Tongue (tissue), 3 donors: Measurements from ENCODE around the gene FIS1. TPM values are rescaled to one million over a fixed set of nuclear protein-coding genes. Genes with fewer than 3 reads are reported as not detected.
"Not testable (repeated sequence)": the region's sequence is repeated elsewhere in the genome, so short reads cannot be mapped to it uniquely, and the experiment has no call there.

Experiments used
- DNase-seq: peaks from one replicate; pipeline ENCODE4 v3.0.0-alpha.2; 2015
- small RNA-seq: library from RNA; depleted of rRNA; stranded (forward); fragments of <200 nt; gene quantifications from one replicate; pipeline ENCODE3, GENCODE V24; 2014; ENCODE audit warnings: low replicate concordance
- total RNA-seq: library from RNA; depleted of rRNA; stranded (reverse); fragments of >200 nt; gene quantifications from one replicate; pipeline ENCODE4 v1.2.3, GENCODE V29; 2014

FIS1 gene
- total RNA-seq, 1 donor from 2014 or later, result 180 TPM

DNA sequence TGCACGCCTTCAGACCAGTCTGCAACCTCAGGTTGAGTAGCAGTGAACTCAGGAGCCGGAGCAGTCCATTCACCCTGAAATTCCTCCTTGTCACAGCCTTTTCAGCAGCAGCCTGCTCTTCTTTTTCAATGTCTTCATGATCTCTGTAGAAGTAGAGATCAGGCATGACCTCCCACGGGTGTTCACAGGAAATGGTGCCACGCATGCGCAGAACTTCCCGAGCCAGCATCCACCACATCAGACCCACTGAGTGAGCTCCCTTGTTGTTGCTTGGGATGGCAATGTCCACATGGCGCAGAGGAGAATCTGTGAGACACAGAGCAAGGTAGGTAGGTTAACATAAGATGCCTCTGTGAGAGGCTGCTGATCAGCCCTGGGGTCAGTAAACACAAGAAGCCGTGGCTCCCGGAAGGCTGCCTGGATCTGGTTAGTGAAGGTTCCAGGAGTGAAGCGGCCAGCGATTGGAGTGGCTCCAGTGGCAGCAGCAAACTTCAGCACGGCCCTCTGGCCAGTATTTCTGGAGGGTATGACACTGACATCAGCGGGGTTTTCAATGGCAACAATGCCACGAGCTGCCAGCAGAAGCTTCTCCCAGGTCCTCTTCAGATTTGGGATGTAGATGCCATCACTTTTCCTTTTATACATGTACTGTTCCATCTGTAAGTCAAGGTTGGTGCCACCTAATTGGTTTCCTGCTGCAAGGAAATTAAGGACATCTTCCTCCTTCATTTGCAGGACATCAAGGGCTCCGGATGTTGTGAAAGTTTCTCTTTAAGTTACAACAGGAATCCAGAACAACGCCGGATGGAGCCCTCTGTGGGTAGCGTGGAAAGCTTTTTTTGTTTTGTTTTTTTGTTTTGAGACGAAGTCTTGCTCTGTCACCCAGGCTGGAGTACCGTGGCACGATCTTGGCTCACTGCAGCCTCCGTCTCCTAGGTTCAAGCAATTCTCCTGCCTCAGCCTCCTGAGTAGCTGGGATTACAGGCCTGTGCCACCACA lies 40.8 kb downstream of the FIS1 start:
- not testable (repeated sequence) for DNase-seq

DNA sequence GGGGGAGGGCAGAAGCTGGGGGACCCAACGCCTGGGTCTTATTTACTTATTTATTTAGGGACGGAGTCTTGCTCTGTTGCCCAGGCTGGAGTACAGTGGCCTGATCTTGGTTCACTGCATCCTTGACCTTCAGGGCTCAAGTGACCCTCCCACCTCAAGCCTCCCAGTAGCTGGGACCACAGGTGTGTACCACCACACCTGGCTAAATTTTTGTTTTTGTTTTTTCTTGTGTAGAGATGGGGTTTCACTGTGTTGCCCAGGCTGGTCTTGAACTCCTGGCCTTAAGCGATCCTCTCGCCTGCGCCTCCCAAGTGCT lies 42.3 kb downstream of the FIS1 start:
- DNase-seq, result no peak

DNA sequence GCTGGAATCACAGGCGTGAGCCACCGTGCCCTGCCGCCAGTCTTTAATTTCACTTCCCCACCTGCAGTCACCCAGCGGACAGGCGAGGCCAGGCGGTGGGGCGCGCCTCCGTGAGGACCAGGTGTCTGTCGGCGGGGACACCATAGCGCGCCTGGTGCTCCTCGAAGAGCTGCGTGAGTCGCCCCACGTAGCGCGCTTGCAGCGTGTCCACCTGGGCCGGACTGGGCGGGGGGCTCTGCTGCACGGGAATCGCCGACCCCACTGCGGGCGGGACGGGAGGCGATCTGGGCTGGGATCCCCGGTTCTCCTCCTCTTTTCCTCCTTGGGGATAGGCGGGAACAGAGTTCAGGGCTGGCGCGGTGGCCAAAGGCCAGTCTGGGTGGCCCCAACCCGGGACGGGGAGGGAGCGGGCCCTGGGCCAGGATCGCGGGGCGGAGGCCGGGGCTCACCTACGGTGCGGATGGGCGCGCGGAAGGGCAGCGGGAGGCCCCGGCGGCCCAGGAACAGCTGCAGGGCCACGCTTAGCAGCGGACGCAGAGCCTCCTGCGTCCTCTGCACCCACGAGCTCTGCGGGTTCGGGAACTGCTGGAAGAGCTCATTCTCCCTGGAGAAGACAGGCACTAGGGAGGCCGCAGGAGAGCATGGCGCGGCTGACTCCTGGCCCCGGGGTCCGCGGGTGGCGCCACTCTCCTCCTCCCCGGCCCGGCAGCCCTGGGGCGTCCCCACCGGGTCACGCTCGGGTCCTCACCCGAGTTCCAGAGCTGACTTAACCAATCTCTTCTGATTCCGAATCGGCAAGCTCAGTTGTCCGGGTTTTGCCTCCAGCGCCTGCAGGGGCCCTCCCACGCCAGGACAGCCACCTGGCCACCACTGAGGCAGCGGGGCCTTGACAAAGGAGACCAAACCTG lies 42.9 kb downstream of the FIS1 start:
- no peak for DNase-seq

DNA sequence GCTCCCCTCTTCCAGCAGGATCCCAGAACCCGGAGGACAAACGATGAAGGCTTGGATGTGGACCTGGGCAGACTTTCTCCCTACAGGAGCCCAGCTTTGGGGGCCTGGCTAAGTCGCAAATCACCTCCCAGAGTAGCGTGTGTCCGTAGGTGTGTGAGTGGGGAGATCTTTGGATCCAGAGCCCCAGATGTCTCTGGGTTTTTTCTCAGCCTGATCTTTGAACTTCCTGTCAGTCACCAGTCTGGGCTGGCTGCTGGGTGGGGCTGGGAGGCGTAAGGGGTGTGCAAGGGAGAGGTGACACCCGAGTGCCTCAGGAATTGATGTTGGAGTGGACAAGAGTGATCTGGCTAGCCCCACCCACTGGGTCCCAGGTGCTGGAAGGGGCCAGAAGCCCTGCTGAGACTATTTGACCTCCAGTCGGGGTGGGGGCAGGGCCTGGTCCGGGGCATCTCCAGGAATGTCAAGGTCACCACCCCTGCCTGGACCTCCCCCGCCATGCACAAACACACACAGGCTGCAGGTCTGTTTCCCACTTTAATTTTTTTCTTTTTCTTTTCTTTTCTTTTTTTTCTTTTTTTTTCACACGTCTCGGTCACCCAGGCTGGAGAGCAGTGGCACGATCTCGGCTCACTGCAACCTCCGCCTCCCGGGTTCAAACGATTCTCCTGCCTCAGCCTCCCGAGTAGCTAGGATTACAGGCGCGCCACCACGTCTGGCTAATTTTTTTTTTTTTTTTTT lies 43.9 kb downstream of the FIS1 start, which contains the start of gene MOGAT3:
Gene MOGAT3, minus strand, starts transcription at position 175 of the 738 bp plus-strand sequence. CDS start 182 bp downstream, outside the sequence.
- DNase-seq, result no peak

DNA sequence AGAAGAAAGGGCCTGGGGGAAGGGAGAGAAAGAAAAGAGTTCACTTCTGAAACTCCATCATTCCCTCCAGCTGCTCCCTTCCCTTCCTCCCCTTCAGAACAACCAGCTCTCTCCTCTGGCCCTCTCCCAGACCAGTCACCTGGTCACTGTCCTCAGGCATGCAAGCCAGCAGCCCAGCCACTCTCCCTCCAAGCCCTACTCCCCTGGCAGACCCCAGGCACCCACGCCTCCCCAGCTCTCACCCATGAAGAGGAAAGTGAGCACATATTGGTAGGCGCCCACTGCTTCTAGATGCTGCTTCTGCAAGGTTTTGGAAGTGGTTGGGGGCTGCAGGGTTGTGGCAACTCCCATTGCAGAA lies 44.4 kb downstream of the FIS1 start:
- DNase-seq, result no peak

DNA sequence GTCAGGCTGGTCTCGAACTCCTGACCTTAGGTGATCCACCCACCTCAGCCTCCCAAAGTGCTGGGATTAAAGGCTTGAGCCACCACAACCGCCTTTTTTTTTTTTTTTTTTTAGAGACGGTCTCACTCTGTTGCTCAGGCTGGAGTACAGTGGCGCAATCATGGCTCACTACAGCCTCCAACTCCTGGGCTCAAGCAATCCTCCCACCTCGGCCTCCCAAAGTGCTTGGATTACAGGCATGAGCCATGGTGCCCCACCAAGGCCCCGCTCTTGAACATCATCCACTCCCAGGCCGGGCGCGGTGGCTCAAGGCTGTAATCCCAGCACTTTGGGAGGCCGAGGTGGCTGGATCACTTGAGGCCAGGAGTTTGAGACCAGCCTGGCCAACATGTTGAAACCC lies 45.4 kb downstream of the FIS1 start:
- DNase-seq, result not testable (repeated sequence)

DNA sequence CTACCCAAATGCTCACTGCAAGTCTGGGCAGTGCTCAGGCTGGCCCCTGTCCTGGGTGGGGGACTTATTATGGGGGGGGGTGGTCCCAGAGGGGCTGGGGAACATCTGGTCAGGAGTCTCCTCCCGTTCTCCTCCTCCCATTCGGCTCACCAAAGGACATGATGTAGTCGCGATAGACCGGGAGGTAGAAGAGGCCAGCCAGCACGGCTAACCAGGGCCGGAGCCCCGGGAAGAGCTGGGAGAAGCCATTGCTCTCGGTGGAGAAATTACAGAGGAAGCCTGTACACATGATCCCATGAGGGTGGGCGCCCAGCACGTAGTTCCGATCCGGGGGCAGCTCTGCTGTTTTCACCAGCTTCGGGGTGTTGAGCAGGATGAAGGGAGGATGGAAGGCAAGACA lies 46.4 kb downstream of the FIS1 start:
- no peak for DNase-seq

DNA sequence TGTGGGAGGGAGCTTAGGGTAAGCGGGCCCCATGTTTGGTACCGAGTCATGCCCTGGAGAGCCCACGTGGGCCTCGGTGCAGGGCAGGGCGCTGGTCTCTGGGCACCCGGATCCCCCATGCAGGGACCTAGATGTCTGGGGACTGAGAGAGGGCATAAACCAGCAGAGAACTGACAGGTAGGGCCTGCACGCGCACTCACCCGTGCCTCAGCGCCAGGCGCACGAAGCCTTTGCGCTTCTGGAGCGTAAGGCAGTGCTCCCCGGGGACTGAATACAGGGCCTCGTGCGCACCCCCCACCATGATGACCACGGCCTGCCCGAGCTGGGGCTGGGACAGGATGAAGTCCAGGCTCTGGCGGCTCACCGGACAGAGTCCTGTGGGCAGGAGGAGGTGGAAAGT lies 46.9 kb downstream of the FIS1 start:
- no peak for DNase-seq

DNA sequence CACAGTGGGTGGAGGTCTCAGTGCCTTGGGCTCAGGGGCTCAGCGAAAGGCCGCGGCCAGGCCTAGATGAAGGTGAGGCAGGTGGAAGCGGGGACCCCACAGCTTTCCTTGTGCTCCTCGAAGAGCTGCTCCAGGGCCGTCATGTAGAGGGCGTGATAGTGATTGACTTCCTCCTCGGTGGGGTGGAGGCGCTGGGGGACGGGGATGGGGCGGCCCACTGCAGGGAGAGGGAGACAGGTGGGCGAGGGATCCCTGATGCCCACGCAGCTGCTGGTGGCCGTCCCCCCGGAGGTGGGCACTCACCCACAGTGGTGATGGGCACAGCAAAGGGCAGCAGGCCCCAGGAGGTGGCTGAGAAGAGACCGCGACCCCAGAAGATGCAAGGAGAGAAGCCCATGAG lies 49.0 kb downstream of the FIS1 start:
- DNase-seq, result no peak

Small RNAs within 50 kb of the gene (small RNA-seq; reads per million reads assigned to genes)
- gene RNU6-1104P, result not detected

Other genes starting within 250 kb of the FIS1 start
- gene MUC17, start 225.0 kb downstream of the FIS1 start, total RNA-seq, result not detected
- 11.9 TPM for gene TRIM56, start 159.6 kb downstream of the FIS1 start, total RNA-seq
- 5.4 TPM for gene SERPINE1, start 118.0 kb downstream of the FIS1 start, total RNA-seq
- 23.6 TPM for gene AP1S1, start 90.6 kb downstream of the FIS1 start, total RNA-seq
- not detected for gene VGF, start 79.5 kb downstream of the FIS1 start, total RNA-seq
- gene NAT16, start 64.8 kb downstream of the FIS1 start, total RNA-seq, result not detected
- gene MOGAT3, start 44.0 kb downstream of the FIS1 start, total RNA-seq, result not detected
- gene PLOD3, start 27.5 kb downstream of the FIS1 start, total RNA-seq, result 32.1 TPM
- gene ZNHIT1, start 26.9 kb downstream of the FIS1 start, total RNA-seq, result 38.2 TPM
- 5.0 TPM for gene CLDN15, start 7.3 kb downstream of the FIS1 start, total RNA-seq
- 19.2 TPM for gene IFT22, start 76.7 kb upstream of the FIS1 start, total RNA-seq
- 1.6 TPM for gene COL26A1, start 117.8 kb upstream of the FIS1 start, total RNA-seq